Measurements from ENCODE around the gene DNAJC7.

Gene DNAJC7

DNA sequence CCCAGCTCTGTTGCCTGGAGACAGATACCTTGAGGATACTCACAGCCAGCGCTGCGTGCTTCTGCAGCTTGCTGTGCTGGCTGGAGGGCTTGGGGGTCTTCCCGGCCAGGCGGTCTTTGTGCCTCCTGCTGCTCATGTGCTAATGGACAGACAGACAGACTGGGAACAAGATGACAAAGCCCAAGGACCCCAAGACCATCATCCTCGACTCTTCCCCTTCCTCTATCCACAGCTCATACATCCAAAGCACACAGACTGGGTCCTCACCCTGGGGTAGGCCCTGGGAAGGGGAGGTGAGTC lies 10.3 kb upstream of the DNAJC7 start:
- Histone ChIP-seq H2BK15ac (ENCODE audit: low read depth, poor library complexity, severe bottlenecking) (no peak overlapping the region), H3K4me3 (ENCODE audit: insufficient read depth in 1 of 2, low read depth in 1 of 2, low read length in 2 of 2) (no peak overlapping the region), H3K4me2 (ENCODE audit: low read length, poor library complexity, severe bottlenecking) (no peak overlapping the region), H3K36me3 (ENCODE audit: control insufficient read depth in 1 of 2, insufficient read depth in 2 of 2, low read depth in 1 of 2, low read length in 2 of 2) (peaks cover 18 to 21% of the 10 kb centered on the region in 2 experiments), H2AFZ (ENCODE audit: low read depth, low read length) (no peak overlapping the region), H3K4ac (ENCODE audit: low read depth in 1 of 2, low read length in 2 of 2) (no peak overlapping the region), H3K9ac (ENCODE audit: low read length) (no peak overlapping the region), H3K18ac (ENCODE audit: low read depth in 1 of 2, low read length in 2 of 2) (peak overlapping the region in 1 of 2 experiments; percentile 54), H4K91ac (ENCODE audit: low read length) (no peak overlapping the region), H3K14ac (ENCODE audit: low read length in 2 of 2) (no peak overlapping the region), H2BK120ac (ENCODE audit: low read depth, low read length) (no peak overlapping the region), H2BK12ac (ENCODE audit: low read length in 2 of 2) (no peak overlapping the region), H3K23ac (ENCODE audit: low read length in 2 of 2) (no peak overlapping the region), H2BK5ac (ENCODE audit: low read depth, low read length, poor library complexity, severe bottlenecking) (no peak overlapping the region), H2AK5ac (ENCODE audit: low read length, severe bottlenecking) (no peak overlapping the region), H3K79me1 (replicated peaks; ENCODE audit: low read length, poor library complexity, severe bottlenecking) (peaks cover 2% of the 10 kb centered on the region), H4K8ac (ENCODE audit: low read length) (no peak overlapping the region), H3K4me1 (ENCODE audit: control insufficient read depth, insufficient read depth, low read depth, low read length) (peaks cover 19% of the 10 kb centered on the region), H3K27me3 (ENCODE audit: control insufficient read depth in 1 of 2, insufficient read depth in 1 of 2, low read length in 2 of 2) (peaks cover 9 to 24% of the 10 kb centered on the region in 2 experiments), H3K27ac (ENCODE audit: low read length, poor library complexity, severe bottlenecking) (no peak overlapping the region), H3K9me3 (ENCODE audit: control insufficient read depth, low read length) (no peaks in the 10 kb centered on the region)
- DNase-seq: no peak
- 97% methylated on average over 5 of the region's 5 CpGs for whole genome bisulfite sequencing

DNA sequence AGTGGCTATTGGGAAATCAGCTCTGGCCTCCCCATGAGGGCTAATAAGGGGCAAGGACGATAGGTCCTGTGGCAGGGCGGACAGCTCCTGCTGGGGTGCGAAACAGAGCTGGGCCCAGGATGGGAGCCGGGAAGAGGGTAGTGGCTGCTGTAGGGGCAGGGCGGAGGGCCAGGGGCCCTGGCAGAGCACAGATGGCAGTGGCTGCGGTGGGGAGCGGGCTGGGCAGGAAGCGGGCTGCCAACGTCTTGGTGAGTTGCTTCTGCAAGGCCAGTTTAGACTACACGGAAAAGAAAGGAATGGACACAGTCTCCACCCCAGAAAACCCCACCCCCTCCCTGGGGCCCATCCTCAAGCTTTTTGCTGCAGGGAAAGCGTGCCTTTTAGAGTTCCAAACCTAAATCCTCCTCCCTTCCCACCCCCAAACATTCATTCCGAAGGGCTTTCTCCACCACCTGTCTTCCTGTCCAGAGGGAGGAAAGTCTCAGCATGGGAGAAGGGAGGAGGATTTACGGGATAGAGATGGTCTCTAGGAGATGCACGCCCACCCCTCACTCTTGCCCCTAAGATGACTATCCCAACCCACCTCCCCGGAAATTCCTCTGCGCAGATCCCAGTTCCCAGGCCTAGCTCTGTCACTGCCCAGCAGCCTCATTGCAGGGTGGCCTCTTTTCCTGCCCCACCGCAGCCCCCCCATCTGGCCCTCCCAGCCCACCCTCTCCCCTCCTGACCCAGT lies 9.8 kb upstream of the DNAJC7 start:
- DNase-seq: no peak
- no peak overlapping the region for H3K14ac ChIP-seq (ENCODE audit: low read length in 2 of 2)
- peak overlapping the region in 1 of 2 experiments; percentile 47 for H2BK12ac ChIP-seq (ENCODE audit: low read length in 2 of 2)
- H2AK5ac ChIP-seq (ENCODE audit: low read length, severe bottlenecking): no peak overlapping the region
- H4K8ac ChIP-seq (ENCODE audit: low read length): no peak overlapping the region
- peaks cover 19% of the 10 kb centered on the region for H3K4me1 ChIP-seq (ENCODE audit: control insufficient read depth, insufficient read depth, low read depth, low read length)
- peaks cover 6% of the 10 kb centered on the region for H3K79me1 ChIP-seq (replicated peaks; ENCODE audit: low read length, poor library complexity, severe bottlenecking)
- H2AFZ ChIP-seq (ENCODE audit: low read depth, low read length): no peak overlapping the region
- H2BK5ac ChIP-seq (ENCODE audit: low read depth, low read length, poor library complexity, severe bottlenecking): no peak overlapping the region
- no peaks in the 10 kb centered on the region for H3K9me3 ChIP-seq (ENCODE audit: control insufficient read depth, low read length)
- H4K91ac ChIP-seq (ENCODE audit: low read length): peak overlapping the region; percentile 34
- H3K36me3 ChIP-seq (ENCODE audit: control insufficient read depth in 1 of 2, insufficient read depth in 2 of 2, low read depth in 1 of 2, low read length in 2 of 2): peaks cover 23 to 26% of the 10 kb centered on the region in 2 experiments
- H3K27ac ChIP-seq (ENCODE audit: low read length, poor library complexity, severe bottlenecking): no peak overlapping the region
- no peak overlapping the region for H3K4me3 ChIP-seq (ENCODE audit: insufficient read depth in 1 of 2, low read depth in 1 of 2, low read length in 2 of 2)
- H3K27me3 ChIP-seq (ENCODE audit: control insufficient read depth in 1 of 2, insufficient read depth in 1 of 2, low read length in 2 of 2): peaks cover 9 to 24% of the 10 kb centered on the region in 2 experiments
- 84% methylated on average over 13 of the region's 17 CpGs for WGBS
- H2BK15ac ChIP-seq (ENCODE audit: low read depth, poor library complexity, severe bottlenecking): peak overlapping the region; percentile 49
- no peak overlapping the region for H3K4me2 ChIP-seq (ENCODE audit: low read length, poor library complexity, severe bottlenecking)
- peak overlapping the region; percentile 23 to 54 for H3K18ac ChIP-seq (ENCODE audit: low read depth in 1 of 2, low read length in 2 of 2)
- H3K4ac ChIP-seq (ENCODE audit: low read depth in 1 of 2, low read length in 2 of 2): peak overlapping the region in 1 of 2 experiments; percentile 36
- no peak overlapping the region for H2BK120ac ChIP-seq (ENCODE audit: low read depth, low read length)
- peak overlapping the region; percentile 74 for H3K9ac ChIP-seq (ENCODE audit: low read length)
- peak overlapping the region in 1 of 2 experiments; percentile 26 for H3K23ac ChIP-seq (ENCODE audit: low read length in 2 of 2)

DNA sequence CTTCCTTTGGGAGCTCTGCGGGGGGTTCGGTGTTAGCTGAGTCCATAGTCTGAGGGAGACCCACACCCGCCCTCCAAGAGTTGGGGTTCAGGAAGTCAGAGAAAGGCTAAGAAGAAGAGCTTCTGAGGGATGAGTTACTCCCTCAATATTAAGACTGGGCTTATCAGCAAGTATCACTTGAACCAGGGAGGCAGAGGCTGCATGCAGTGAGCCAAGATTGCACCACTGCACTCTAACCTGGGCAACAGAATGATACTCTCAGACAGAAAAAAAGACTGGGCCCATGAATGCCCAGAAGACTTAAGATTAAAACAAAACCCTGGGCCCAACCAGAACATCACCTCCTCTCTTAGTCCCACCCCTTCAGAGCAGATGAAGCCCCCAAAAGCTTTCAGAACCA lies 8.7 kb upstream of the DNAJC7 start:
- H3K79me1 ChIP-seq (replicated peaks; ENCODE audit: low read length, poor library complexity, severe bottlenecking): peaks cover 11% of the 10 kb centered on the region

DNA sequence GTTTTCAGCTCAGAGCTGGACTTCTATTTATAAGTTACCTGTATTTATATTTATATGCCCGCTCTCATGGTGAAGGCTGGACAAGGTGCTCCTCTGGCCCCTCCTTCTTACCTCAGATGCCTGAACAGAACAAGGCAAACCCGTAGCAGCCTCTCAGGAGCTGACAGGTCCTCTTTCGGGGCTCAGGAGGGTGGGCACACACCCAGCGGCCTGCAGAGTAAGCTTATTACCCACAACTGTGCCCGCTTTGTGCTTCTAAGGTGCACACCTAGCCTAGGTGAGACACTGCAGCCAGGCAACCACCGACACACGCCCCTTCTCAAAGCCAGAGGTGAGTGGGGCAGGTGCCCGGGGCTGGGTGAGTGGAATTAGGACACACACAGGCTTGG lies 7.9 kb upstream of the DNAJC7 start:
- H3K9me3 ChIP-seq (ENCODE audit: control insufficient read depth, low read length): no peaks in the 10 kb centered on the region
- peak overlapping the region in 1 of 2 experiments; percentile 51 for H2BK12ac ChIP-seq (ENCODE audit: low read length in 2 of 2)

More for the DNA sequence above, 8.7 kb upstream of the DNAJC7 start:
- Histone ChIP-seq H2AFZ (ENCODE audit: low read depth, low read length) (no peak overlapping the region), H3K9me3 (ENCODE audit: control insufficient read depth, low read length) (no peaks in the 10 kb centered on the region), H2BK120ac (ENCODE audit: low read depth, low read length) (no peak overlapping the region), H3K9ac (ENCODE audit: low read length) (peak overlapping the region; percentile 74), H2AK5ac (ENCODE audit: low read length, severe bottlenecking) (no peak overlapping the region), H3K36me3 (ENCODE audit: control insufficient read depth in 1 of 2, insufficient read depth in 2 of 2, low read depth in 1 of 2, low read length in 2 of 2) (peaks cover 27 to 29% of the 10 kb centered on the region in 2 experiments), H3K4ac (ENCODE audit: low read depth in 1 of 2, low read length in 2 of 2) (no peak overlapping the region), H3K14ac (ENCODE audit: low read length in 2 of 2) (no peak overlapping the region), H3K27ac (ENCODE audit: low read length, poor library complexity, severe bottlenecking) (peak overlapping the region; percentile 6), H3K18ac (ENCODE audit: low read depth in 1 of 2, low read length in 2 of 2) (peak overlapping the region; percentile 25 to 32), H4K91ac (ENCODE audit: low read length) (no peak overlapping the region), H2BK15ac (ENCODE audit: low read depth, poor library complexity, severe bottlenecking) (no peak overlapping the region), H3K27me3 (ENCODE audit: control insufficient read depth in 1 of 2, insufficient read depth in 1 of 2, low read length in 2 of 2) (peaks cover 9 to 15% of the 10 kb centered on the region in 2 experiments), H3K4me3 (ENCODE audit: insufficient read depth in 1 of 2, low read depth in 1 of 2, low read length in 2 of 2) (no peak overlapping the region), H3K23ac (ENCODE audit: low read length in 2 of 2) (no peak overlapping the region), H2BK5ac (ENCODE audit: low read depth, low read length, poor library complexity, severe bottlenecking) (no peak overlapping the region), H3K4me1 (ENCODE audit: control insufficient read depth, insufficient read depth, low read depth, low read length) (peaks cover 23% of the 10 kb centered on the region), H2BK12ac (ENCODE audit: low read length in 2 of 2) (no peak overlapping the region), H3K4me2 (ENCODE audit: low read length, poor library complexity, severe bottlenecking) (no peak overlapping the region), H4K8ac (ENCODE audit: low read length) (no peak overlapping the region)
- no peak for DNase-seq
- 96% methylated on average over 3 of the region's 3 CpGs for WGBS

More for the DNA sequence above, 7.9 kb upstream of the DNAJC7 start:
- Histone ChIP-seq H2BK15ac (ENCODE audit: low read depth, poor library complexity, severe bottlenecking) (no peak overlapping the region), H3K4me3 (ENCODE audit: insufficient read depth in 1 of 2, low read depth in 1 of 2, low read length in 2 of 2) (peak overlapping the region in 1 of 2 experiments; percentile 12), H3K36me3 (ENCODE audit: control insufficient read depth in 1 of 2, insufficient read depth in 2 of 2, low read depth in 1 of 2, low read length in 2 of 2) (peaks cover 27 to 29% of the 10 kb centered on the region in 2 experiments), H2AK5ac (ENCODE audit: low read length, severe bottlenecking) (peak overlapping the region; percentile 8), H3K4me1 (ENCODE audit: control insufficient read depth, insufficient read depth, low read depth, low read length) (peaks cover 25% of the 10 kb centered on the region), H3K14ac (ENCODE audit: low read length in 2 of 2) (peak overlapping the region in 1 of 2 experiments; percentile 27), H2BK120ac (ENCODE audit: low read depth, low read length) (no peak overlapping the region), H2BK5ac (ENCODE audit: low read depth, low read length, poor library complexity, severe bottlenecking) (no peak overlapping the region), H4K8ac (ENCODE audit: low read length) (peak overlapping the region; percentile 76), H3K79me1 (replicated peaks; ENCODE audit: low read length, poor library complexity, severe bottlenecking) (peaks cover 12% of the 10 kb centered on the region), H3K18ac (ENCODE audit: low read depth in 1 of 2, low read length in 2 of 2) (peak overlapping the region; percentile 23 to 41), H3K27me3 (ENCODE audit: control insufficient read depth in 1 of 2, insufficient read depth in 1 of 2, low read length in 2 of 2) (peaks cover 8 to 9% of the 10 kb centered on the region in 2 experiments), H3K23ac (ENCODE audit: low read length in 2 of 2) (no peak overlapping the region), H3K27ac (ENCODE audit: low read length, poor library complexity, severe bottlenecking) (peak overlapping the region; percentile 70), H3K4ac (ENCODE audit: low read depth in 1 of 2, low read length in 2 of 2) (peak overlapping the region in 1 of 2 experiments; percentile 67), H4K91ac (ENCODE audit: low read length) (peak overlapping the region; percentile 70), H2AFZ (ENCODE audit: low read depth, low read length) (no peak overlapping the region), H3K4me2 (ENCODE audit: low read length, poor library complexity, severe bottlenecking) (peak overlapping the region; percentile 4), H3K9ac (ENCODE audit: low read length) (peak overlapping the region; percentile 74)
- DNase-seq: no peak
- 76% methylated on average over 8 of the region's 8 CpGs for WGBS
